HG03045 (cell line): ENCODE data around the gene SNX27.

Experiments used
- ATAC-seq: cut with Tn5 transposase; IDR thresholded peaks from one replicate; pipeline ENCODE4 v1.9.1; 2021; ENCODE audit warnings: mild to moderate bottlenecking, moderate library complexity; ENCODE audit not compliant: unreplicated experiment

The SNX27 gene

GRCh38 chr1:151702936-151703335 is 91.1 kb downstream of the SNX27 start:
- ATAC-seq = no peak

DNA sequence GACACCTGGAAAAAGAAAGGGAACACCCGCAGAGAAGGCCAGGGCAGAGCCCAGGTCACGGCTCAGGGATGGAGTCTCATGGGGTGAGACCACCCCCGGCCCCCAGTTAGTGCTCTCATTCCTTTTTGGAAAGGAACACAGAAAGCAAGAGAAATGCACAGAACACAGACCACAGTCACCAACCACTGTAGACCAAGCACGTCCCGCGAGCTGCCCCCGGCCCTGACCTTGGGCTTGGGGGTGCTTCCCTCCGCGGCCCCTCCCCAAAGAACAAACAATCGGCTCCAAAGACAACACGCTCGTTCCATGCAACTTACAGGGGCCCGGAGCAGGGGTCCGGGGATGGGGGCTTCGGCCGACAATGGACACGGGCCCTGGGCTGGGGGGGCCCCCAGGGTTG is 92.0 kb downstream of the SNX27 start:
- ATAC-seq = no peak

GRCh38 chr1:151704246-151704645 is 92.4 kb downstream of the SNX27 start:
- ATAC-seq = no peak

- no peak for ATAC-seq
Measured at GRCh38 chr1:151705146-151705545, 93.3 kb downstream of the SNX27 start.

DNA sequence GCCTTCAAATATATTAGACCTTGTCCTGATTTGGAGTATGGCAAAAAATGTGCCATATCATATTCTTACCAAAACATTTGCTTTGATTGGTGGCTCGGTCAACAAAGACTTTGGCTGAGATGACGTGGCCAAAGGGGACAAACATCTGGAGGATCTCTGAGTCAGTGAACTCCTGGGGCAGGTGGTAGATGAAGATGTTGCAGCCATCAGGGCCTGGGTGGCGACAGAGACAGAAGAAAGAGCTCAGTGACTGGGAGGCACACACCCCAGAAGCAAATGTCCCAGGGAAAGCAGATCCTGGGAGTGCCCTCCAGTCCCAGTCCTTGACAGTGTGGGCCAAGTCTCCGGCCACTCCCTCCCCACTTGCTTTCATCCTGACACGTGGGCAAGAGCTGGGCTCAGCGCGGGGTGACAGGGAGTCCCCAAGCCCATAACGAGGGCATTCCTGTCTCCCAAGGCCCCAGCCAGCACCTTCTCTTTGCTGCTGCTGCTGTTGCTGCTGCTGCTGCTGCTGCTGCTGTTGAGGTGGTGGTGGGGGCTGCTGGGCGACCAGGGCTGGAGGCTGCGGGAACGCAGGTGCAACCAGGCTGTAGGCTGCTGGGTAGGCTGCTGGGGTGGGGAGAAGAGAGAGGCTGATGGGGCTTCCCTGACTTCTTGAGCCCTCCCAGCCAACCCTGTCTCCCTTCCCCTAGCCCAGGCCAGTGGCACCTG is 94.1 kb downstream of the SNX27 start:
- no peak for ATAC-seq

DNA sequence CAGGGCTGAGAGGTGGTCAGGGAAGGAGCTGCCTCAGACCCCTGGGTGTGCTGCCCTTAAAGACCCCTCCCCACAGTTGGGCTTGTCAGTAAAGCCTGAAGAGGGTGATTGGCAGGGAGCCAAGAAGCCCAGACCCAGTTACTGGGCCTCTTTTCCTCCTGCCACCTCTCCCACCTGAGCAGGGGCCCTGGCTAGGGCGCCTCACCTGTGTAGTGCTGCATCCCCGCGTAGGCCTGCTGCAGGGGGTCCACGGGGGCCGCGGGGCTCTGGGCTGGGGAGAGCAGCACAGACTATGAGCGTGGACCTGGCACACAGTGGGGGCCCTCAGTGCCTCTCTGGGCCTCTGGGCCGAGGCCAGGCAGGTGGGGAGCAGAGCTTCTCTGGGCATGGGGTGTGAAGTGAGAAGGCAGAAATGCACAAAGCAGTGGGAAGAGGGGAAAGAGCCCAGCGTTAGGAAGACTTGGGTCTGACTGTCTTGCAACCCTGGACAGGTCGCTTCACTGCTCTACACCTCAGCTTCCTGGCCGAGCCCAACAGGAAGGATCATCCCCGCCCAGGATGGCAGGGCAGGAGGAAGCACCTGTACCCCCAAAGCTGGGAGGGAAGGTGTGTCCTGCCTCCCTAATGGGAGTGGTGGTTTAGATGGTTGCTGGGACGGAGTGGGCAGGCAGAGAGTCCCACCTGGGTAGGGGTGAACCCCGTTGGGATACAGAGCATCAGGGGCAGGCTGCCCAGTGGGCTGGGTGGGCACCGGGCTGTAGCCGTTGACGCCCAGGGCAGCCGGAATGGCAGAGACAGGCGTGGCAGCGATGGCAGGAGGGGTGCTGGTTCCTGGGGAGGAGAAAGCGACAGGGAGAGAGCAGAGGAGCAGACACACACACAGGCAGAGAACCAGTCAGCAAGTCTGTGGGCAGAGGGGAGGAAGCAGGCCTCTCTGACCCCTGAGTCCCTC is 94.9 kb downstream of the SNX27 start:
- ATAC-seq = no peak

DNA sequence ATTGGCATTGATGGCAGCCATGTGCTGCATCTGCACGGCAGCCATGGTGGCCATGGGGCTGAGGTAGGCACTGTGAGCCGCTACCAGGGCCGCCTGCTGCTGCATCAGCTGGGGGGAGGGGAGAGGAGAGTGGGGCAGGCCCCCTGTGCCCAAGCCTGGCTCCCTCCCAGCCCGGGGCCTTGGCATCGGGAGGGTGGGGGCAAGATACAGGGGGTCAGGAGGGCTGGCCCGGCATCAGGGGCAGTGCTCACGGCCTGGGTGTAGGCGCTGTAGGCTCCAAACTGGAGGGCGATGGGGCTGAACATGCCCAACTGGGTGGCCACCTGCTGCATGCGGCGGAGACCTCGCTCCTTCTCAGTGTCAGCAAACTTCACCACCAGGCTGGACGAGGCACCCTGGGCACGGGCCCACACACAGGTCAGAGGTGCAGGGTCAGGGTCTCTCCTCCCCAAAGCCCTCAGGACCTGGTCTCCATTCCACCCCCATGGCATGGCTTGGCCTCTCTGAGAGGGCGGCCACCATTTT is 95.8 kb downstream of the SNX27 start:
- ATAC-seq = no peak

- no peak for ATAC-seq
Measured at GRCh38 chr1:151708891-151709290, 97.0 kb downstream of the SNX27 start.

DNA sequence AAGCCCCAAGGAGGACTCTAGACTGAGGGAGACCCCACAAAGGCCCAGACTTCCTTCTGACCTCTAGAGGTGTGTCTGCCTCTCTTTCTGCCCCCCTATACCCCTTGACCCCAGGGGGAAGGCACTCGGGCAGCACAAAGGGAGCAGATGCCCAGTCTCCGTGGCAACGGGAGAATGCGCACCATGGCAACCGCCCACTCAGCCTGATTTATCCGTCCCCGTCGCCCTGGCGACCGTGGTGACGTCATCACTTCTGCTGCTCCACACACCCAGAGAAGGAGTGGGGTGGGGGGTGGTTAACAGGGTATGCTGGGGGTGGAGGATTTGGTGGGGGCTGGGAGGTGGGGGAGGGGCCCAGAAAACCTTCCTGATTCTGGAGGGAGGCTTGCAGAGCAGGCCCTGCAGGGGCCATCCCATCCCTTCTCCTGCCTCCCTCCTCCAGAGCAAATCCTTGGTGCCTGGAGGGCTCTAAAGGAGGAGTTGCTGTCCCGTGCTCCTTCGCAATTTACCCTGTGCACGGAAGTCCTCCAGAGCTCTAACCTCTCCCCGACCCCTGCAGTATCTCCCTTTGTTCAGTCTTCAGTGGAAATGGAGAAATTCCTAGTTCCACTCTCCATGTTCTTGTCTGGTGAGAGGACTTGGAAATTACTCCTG is 98.5 kb downstream of the SNX27 start:
- ATAC-seq = no peak

- ATAC-seq = no peak
Measured at GRCh38 chr1:151711044-151711800, 99.4 kb downstream of the SNX27 start.

DNA sequence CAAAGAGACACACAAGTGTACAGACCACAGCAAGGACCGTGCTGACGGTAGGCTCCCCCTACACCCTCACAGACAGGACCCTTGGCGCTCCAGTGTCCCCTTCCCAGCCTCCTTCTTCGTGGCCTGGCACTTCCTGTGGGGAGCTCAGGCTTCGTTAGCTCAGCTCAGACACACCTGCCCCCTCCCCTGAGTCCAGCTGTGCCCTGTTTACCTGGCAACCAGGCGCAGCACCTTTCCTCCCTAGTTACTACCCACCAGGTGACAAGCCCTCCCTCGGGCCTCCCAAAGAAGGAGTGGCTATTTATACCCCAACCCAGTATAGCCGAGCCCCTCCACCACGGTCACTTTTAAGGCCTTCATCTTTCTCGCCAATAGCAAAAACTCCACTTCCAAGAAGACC is 100.1 kb downstream of the SNX27 start:
- ATAC-seq = no peak

GRCh38 chr1:151713044-151713443 is 101.2 kb downstream of the SNX27 start:
- ATAC-seq = no peak

DNA sequence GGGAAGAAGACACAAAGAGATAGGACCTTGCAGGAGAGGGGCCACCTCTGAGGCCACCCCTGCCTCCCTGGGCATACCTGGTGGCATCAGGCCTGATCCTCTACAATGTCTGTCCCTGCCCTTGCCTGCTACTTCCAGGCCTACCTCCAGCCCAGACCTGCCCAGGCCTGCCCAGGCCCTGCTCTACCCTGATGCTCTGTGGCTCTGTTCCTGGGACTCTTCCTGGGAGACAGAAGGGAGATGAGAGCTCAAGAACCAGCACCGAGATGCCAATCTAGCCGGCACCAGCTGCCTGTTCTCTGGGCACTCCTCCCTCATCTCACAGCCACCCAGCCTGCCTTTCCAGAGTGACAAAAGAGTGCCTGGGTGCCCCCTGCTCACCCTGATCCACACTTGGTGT is 102.0 kb downstream of the SNX27 start:
- ATAC-seq = no peak

- no peak for ATAC-seq
Measured at GRCh38 chr1:151714820-151715725, 103.2 kb downstream of the SNX27 start.

DNA sequence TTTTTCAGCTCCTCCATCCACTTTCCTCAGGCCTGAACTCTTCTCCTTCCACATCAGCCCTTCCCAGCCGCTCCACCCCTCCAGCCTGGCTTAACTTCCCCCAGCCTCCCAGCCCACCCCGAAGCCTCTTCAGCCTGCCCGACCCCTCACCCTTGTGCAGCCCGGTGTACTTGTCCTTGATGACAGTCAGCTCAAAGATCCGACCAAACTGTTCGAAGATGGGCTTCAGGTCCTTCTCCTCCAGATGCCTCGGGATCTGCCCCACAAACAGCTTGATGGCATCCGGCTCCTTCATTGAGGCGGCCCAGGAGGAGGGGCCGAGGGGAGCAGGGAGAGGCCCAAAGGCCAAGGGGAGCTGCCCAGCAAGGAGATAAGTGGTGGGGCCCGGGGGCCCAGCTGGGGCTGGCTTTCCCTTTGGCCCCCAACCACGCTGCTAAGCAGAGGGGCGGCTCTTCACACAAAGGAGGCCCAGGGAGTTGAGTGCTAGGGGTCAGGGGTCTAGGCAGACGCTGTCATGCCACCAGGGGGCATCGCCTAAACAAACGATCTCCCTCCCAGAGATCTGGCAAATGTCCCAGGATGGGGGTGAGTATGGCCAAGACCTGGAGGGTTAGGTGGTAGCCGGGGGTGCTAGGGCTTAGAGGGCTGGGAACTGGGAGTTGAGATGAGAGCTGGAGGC is 104.0 kb downstream of the SNX27 start:
- ATAC-seq = no peak

DNA sequence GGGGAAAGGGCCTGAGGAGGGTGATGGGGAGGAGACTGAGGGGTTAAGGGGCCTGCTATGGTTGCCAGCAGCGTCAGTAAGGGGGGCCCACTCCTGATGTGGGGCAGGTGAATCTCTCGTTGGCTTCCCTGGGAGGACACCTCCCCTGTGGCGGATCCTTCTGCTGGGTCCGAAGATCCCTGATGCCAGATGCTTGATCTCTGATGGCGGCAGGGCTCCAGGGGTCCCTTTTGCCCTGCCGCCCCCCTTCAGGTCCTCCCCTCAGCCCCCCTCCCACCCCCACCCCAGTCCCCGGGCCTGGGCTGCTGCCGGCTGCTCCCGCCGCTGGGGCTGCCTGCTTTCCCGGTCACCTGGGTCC is 104.5 kb downstream of the SNX27 start:
- no peak for ATAC-seq

GRCh38 chr1:151716771-151717631 is 105.2 kb downstream of the SNX27 start, which contains the start of gene CELF3:
Gene CELF3 (minus strand): TSS chr1:151716803. CDS start chr1:151716020, 783 bp downstream.
- no peak for ATAC-seq

DNA sequence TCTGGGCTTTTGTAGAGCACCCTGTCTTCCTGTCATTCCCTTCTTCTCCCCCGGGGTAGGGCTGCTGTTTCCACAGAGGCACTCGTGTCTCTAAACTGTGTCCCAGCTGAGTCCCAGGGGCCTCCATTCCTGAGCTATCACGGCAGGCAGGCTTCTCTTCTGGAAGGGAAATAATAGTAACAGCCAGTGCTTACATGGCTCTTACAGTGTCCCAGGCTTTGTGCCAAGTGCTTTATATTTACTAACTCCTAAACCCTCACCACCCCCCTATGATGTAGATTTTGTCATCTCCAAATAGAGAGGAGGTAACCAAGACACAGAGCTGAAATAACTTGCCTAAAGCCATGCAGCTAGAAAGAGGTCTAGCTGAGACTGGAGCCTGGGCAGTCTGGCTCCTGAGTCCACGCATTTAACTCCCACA is 106.2 kb downstream of the SNX27 start:
- ATAC-seq = no peak
